ENCODE measurements around the gene S1PR2.
"Not testable (repeated sequence)": the region's sequence is repeated elsewhere in the genome, so short reads cannot be mapped to it uniquely, and the experiment has no call there.

Gene S1PR2

DNA sequence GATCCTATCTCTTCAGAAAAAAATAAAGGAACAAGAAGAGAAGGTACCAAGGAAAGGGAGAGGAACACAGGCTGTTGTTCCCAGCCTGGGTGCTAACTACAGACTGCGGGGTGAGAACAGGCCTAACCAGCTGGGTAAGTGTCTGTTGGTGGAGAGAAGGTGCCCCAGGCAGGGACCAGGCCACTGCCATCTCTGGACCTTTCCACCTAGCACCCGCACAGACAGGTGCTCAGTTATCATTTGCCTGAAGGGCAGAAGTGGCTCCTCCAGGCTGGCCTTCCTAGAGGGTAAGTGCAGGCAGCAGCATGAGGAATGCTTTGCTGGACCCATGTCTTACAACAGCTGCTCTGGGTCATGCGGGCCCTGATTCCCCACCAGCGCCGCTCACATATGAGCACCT is 46.5 kb downstream of the S1PR2 start:
- no peak for DNase-seq

DNA sequence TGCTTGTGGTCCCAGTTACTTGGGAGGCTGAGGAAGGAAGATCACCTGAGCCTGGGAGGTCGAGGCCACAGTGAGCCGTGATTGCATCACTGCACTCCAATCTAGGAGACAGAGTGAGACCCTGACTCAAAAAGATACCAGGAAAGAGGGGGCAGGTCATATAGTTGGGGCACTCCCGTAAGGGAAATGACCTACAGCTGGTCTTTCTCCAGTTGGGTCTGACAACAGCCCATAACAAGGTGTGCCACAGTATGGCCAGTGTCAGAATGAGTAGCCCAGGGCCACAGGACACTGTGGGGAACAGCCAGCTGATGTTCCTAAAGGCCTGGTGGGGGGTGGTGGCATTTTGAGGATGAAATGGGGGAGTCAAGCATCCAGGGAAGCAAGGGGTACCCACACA is 47.2 kb downstream of the S1PR2 start:
- no peak for DNase-seq

DNA sequence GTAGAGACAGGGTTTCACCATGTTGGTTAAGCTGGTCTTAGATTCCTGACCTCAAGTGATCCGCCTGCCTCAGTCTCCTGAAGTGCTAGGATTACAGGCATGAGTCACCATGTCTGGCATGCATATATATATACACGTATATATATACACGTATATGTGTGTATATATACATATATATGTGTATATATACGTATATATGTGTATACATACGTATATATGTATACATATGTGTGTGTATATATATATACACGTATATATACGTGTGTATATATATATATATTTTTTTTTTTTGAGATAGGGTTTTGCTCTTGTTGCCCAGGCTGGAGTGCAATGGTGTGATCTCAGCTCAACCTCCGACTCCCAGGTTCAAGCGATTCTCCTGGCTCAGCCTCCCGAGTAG is 48.3 kb downstream of the S1PR2 start:
- no peak for DNase-seq

DNA sequence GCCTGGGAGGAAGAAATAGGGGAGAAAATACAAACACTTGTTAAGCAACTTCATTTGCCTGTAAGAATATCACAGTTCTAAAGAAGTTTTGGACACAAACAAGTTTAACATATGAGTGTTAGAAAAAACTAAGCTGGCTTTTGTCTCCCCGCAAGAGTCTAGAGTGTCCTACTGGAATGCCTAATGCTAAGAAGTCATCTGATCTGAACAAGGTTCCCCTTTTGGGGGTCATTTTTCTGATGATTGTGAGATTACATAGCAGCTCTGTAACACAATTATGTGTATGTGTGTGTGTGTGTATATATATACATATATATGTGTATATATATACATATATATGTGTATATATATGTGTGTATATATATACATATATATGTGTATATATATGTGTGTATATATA is 49.1 kb downstream of the S1PR2 start:
- DNase-seq = no peak

GRCh38 chr19:10180459-10180858 is 50.7 kb downstream of the S1PR2 start:
- DNase-seq = no peak

- DNase-seq = not testable (repeated sequence)
These were observed 51.1 kb downstream of the S1PR2 start for GRCh38 chr19:10180024-10180423.

- DNase-seq = no peak
These were observed 57.6 kb downstream of the S1PR2 start for GRCh38 chr19:10173527-10173926.
